H1 (cell line): ENCODE measurements around the gene COL4A2. TPM values are rescaled to one million over a fixed set of nuclear protein-coding genes. Genes with fewer than 3 reads are reported as not detected.

ENCODE experiments used
- polyA plus RNA-seq, 7 experiments: library from polyadenylated mRNA; depleted of rRNA in 3 of 7; stranded (reverse) in 5 of 7; unstranded in 2 of 7; fragments of >200 nt in 5 of 7; fragments of 200-250 nt in 2 of 7; gene quantifications; 1 replicate in 5 of 7; 2 replicates in 1 of 7; 4 replicates in 1 of 7; pipeline versions ENCODE4 v1.2.1 to v1.2.3, GENCODE V29; 2011 to 2013; ENCODE audit warnings: missing spikeins in 2 of 7, mixed read lengths in 2 of 7
- total RNA-seq: library from RNA; stranded (reverse); fragmentation: NEBNext Ultra II Directional; extraction: Animal tissue kit (Norgen Biotek cat#: 25700); gene quantifications from 2 replicates; pipeline ENCODE4 v1.2.1, GENCODE V29; 2021
- TF ChIP-seq, protein P1 (sequence below): IDR thresholded peaks from 2 replicates; pipeline ENCODE4 v1.6.1; 2012; ENCODE audit warnings: inconsistent platforms

COL4A2 gene
- total and polyA plus RNA-seq, 2 of the 8 experiments (the other 6 are each of a cell fraction or from before 2014, with no cell fraction given): 80.4 to 87.3 TPM

DNA sequence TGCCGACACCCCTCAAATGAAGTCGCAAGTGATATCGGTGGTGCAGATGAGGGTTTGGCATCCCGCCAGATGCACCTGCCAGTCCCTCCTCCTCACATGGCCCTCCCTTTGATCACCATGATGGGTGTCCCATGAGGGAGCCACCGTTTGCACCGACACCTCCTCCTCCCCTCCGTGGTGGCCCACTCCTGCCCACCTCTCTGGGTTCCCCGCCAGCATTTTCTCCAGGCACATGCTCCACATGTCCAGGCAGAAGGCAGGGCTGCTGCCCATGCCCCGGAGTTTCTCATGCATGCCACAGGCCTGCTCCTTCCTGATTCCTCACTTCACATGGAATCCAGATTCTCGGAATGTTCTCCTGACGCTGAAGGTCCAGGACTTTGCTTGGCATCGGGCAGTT is 49.3 kb downstream of the COL4A2 start (continued):
- TF ChIP-seq, protein P1, sequence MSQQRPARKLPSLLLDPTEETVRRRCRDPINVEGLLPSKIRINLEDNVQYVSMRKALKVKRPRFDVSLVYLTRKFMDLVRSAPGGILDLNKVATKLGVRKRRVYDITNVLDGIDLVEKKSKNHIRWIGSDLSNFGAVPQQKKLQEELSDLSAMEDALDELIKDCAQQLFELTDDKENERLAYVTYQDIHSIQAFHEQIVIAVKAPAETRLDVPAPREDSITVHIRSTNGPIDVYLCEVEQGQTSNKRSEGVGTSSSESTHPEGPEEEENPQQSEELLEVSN: no peak
